ENCODE measurements around the gene ATP10A. TPM values are rescaled to one million over a fixed set of nuclear protein-coding genes. Genes with fewer than 3 reads are reported as not detected.

Gene ATP10A
- polyA plus RNA-seq, 1 of the 3 experiments (the other 2 are of a cell fraction): not detected

- TF ChIP-seq ZBTB33 (IDR thresholded peaks at IDR 0.05; ENCODE audit: borderline replicate concordance, low read depth) (no peak), NFIC (IDR thresholded peaks at IDR 0.05; ENCODE audit: borderline replicate concordance) (no peak), MAX (IDR thresholded peaks at IDR 0.05; ENCODE audit: low read depth) (no peak), GABPA (IDR thresholded peaks at IDR 0.05; ENCODE audit: low read depth) (no peak)
These were observed 98.0 kb downstream of the ATP10A start (continued) for GRCh38 chr15:25764980-25765735.

- Histone ChIP-seq H3K4me2 (no peak overlapping the region), H3K27me3 (ENCODE audit: insufficient read depth) (no peaks in the 10 kb centered on the region), H3K79me2 (ENCODE audit: insufficient read depth) (no peaks in the 10 kb centered on the region), H3K4me3 (ENCODE audit: low read depth in 2 of 2, low read length in 1 of 2) (no peak overlapping the region), H3K9ac (no peak overlapping the region), H3F3A (replicated peaks; ENCODE audit: insufficient read depth) (no peaks in the 10 kb centered on the region), H3K9me3 (no peaks in the 10 kb centered on the region), H3K27ac (ENCODE audit: low read depth in 2 of 2, low read length in 1 of 2) (no peak overlapping the region), H2AFZ (ENCODE audit: low read depth) (no peak overlapping the region), H3K4me1 (ENCODE audit: control insufficient read depth in 1 of 2, insufficient read depth in 2 of 2, low read depth in 1 of 2, low read length in 1 of 2) (no peaks in the 10 kb centered on the region; a peak in 1 of 4 replicates), H3K36me3 (replicated peaks in 1 of 2; ENCODE audit: control insufficient read depth in 1 of 2, insufficient read depth in 2 of 2, low read length in 1 of 2) (no peaks in the 10 kb centered on the region), H3K9me2 (no peaks in the 10 kb centered on the region), H4K20me1 (ENCODE audit: insufficient read depth) (no peaks in the 10 kb centered on the region)
- WGBS (ENCODE audit: low lambda C conversion rate): 76% methylated on average over 5 of the region's 7 CpGs
- no peak for DNase-seq
- ChIA-PET POLR2A (no interaction called here), CTCF (interaction anchor here (0.5 to 0.6 kb wide), 2 partner anchors 184 to 1103 kb away, joined by 3 to 4 read pairs; partner anchors contain the start of gene GABRA5)
- TF ChIP-seq SMC3 (IDR thresholded peaks at IDR 0.05; ENCODE audit: low read depth, low read length) (no peak), EP300 (IDR thresholded peaks at IDR 0.05; ENCODE audit: borderline replicate concordance in 1 of 2, low read depth in 1 of 2, low read length in 1 of 2) (no peak), FOSL2 (IDR thresholded peaks at IDR 0.05; ENCODE audit: borderline replicate concordance, low read depth) (no peak), RCOR1 (IDR thresholded peaks at IDR 0.05; ENCODE audit: low read length) (no peak), GATA2 (CRISPR knock-in tag; IDR thresholded peaks at IDR 0.05) (no peak), CHD2 (IDR thresholded peaks at IDR 0.05; ENCODE audit: low read length, partially characterized antibody) (no peak), FOXJ3 (CRISPR knock-in tag; IDR thresholded peaks at IDR 0.05) (no peak), NRF1 (IDR thresholded peaks at IDR 0.05; ENCODE audit: low read depth, low read length) (no peak), NFIC (IDR thresholded peaks at IDR 0.05; ENCODE audit: borderline replicate concordance) (no peak), MEF2A (IDR thresholded peaks at IDR 0.05; ENCODE audit: borderline replicate concordance, low read depth) (no peak), RFX5 (IDR thresholded peaks at IDR 0.05; ENCODE audit: low read length) (no peak), SIN3A (IDR thresholded peaks at IDR 0.05; ENCODE audit: borderline replicate concordance, low read depth, low read length) (no peak)
- TF ChIP-seq, protein P1, sequence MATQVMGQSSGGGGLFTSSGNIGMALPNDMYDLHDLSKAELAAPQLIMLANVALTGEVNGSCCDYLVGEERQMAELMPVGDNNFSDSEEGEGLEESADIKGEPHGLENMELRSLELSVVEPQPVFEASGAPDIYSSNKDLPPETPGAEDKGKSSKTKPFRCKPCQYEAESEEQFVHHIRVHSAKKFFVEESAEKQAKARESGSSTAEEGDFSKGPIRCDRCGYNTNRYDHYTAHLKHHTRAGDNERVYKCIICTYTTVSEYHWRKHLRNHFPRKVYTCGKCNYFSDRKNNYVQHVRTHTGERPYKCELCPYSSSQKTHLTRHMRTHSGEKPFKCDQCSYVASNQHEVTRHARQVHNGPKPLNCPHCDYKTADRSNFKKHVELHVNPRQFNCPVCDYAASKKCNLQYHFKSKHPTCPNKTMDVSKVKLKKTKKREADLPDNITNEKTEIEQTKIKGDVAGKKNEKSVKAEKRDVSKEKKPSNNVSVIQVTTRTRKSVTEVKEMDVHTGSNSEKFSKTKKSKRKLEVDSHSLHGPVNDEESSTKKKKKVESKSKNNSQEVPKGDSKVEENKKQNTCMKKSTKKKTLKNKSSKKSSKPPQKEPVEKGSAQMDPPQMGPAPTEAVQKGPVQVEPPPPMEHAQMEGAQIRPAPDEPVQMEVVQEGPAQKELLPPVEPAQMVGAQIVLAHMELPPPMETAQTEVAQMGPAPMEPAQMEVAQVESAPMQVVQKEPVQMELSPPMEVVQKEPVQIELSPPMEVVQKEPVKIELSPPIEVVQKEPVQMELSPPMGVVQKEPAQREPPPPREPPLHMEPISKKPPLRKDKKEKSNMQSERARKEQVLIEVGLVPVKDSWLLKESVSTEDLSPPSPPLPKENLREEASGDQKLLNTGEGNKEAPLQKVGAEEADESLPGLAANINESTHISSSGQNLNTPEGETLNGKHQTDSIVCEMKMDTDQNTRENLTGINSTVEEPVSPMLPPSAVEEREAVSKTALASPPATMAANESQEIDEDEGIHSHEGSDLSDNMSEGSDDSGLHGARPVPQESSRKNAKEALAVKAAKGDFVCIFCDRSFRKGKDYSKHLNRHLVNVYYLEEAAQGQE (IDR thresholded peaks at IDR 0.05; ENCODE audit: low read depth, low read length): no peak
- TF ChIP-seq, protein P2, sequence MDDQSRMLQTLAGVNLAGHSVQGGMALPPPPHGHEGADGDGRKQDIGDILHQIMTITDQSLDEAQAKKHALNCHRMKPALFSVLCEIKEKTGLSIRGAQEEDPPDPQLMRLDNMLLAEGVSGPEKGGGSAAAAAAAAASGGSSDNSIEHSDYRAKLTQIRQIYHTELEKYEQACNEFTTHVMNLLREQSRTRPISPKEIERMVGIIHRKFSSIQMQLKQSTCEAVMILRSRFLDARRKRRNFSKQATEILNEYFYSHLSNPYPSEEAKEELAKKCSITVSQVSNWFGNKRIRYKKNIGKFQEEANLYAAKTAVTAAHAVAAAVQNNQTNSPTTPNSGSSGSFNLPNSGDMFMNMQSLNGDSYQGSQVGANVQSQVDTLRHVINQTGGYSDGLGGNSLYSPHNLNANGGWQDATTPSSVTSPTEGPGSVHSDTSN (IDR thresholded peaks at IDR 0.05): no peak
- TF ChIP-seq, protein P3, sequence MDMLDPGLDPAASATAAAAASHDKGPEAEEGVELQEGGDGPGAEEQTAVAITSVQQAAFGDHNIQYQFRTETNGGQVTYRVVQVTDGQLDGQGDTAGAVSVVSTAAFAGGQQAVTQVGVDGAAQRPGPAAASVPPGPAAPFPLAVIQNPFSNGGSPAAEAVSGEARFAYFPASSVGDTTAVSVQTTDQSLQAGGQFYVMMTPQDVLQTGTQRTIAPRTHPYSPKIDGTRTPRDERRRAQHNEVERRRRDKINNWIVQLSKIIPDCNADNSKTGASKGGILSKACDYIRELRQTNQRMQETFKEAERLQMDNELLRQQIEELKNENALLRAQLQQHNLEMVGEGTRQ (IDR thresholded peaks at IDR 0.05; ENCODE audit: borderline replicate concordance, low read depth, low read length): no peak
These were observed 99.2 kb downstream of the ATP10A start for GRCh38 chr15:25763954-25764353.
